ENCODE data around the gene MLXIP. TPM values are rescaled to one million over a fixed set of nuclear protein-coding genes. Genes with fewer than 3 reads are reported as not detected.

MLXIP gene
- polyA plus RNA-seq, 1 donor from 2014 or later = 9.2 TPM

- no peaks in the 10 kb centered on the region for H3K9me3 ChIP-seq (ENCODE audit: low read length)
- no peak overlapping the region for H2AFZ ChIP-seq (ENCODE audit: low read depth, low read length)
- TF ChIP-seq EP300 (conservative IDR thresholded peaks at IDR 0.05; ENCODE audit: poor library complexity, severe bottlenecking) (no peak), POLR2AphosphoS5 (IDR thresholded peaks at IDR 0.05) (no peak), MXI1 (conservative IDR thresholded peaks at IDR 0.05; ENCODE audit: poor library complexity, severe bottlenecking) (no peak), EZH2 (IDR thresholded peaks at IDR 0.05; ENCODE audit: borderline replicate concordance, insufficient read depth, low read length, poor library complexity, severe bottlenecking) (no peak), RAD21 (conservative IDR thresholded peaks at IDR 0.05) (no peak), TAF1 (IDR thresholded peaks at IDR 0.05; ENCODE audit: low read depth) (no peak), CTCF (IDR thresholded peaks at IDR 0.05; ENCODE audit: poor library complexity, severe bottlenecking) (no peak), REST (IDR thresholded peaks at IDR 0.05; ENCODE audit: borderline replicate concordance) (no peak), SMC3 (conservative IDR thresholded peaks at IDR 0.05; ENCODE audit: poor library complexity) (no peak)
- no peak overlapping the region for H3K27ac ChIP-seq (ENCODE audit: low read length)
- no peak overlapping the region for H3K9ac ChIP-seq (ENCODE audit: low read length)
- H3K27me3 ChIP-seq (ENCODE audit: insufficient read depth, low read depth, low read length) = no peaks in the 10 kb centered on the region
- H3F3A ChIP-seq (ENCODE audit: insufficient read depth, low read length, poor library complexity, severe bottlenecking) = no peaks in the 10 kb centered on the region
- peaks cover 1% of the 10 kb centered on the region for H4K20me1 ChIP-seq (ENCODE audit: insufficient read depth)
- no peak overlapping the region for H3K4me2 ChIP-seq (ENCODE audit: low read length)
- H3K36me3 ChIP-seq (ENCODE audit: insufficient read depth, low read length) = no peaks in the 10 kb centered on the region
- no peak overlapping the region for H3K4me3 ChIP-seq (ENCODE audit: low read length)
- no peaks in the 10 kb centered on the region for H3K9me2 ChIP-seq (ENCODE audit: insufficient read depth, low read length)
- peaks cover 62% of the 10 kb centered on the region for H3K79me2 ChIP-seq (replicated peaks; ENCODE audit: insufficient read depth, low read length)
Observed at GRCh38 chr12:122028905-122029560, 49.5 kb upstream of the MLXIP start.

DNA sequence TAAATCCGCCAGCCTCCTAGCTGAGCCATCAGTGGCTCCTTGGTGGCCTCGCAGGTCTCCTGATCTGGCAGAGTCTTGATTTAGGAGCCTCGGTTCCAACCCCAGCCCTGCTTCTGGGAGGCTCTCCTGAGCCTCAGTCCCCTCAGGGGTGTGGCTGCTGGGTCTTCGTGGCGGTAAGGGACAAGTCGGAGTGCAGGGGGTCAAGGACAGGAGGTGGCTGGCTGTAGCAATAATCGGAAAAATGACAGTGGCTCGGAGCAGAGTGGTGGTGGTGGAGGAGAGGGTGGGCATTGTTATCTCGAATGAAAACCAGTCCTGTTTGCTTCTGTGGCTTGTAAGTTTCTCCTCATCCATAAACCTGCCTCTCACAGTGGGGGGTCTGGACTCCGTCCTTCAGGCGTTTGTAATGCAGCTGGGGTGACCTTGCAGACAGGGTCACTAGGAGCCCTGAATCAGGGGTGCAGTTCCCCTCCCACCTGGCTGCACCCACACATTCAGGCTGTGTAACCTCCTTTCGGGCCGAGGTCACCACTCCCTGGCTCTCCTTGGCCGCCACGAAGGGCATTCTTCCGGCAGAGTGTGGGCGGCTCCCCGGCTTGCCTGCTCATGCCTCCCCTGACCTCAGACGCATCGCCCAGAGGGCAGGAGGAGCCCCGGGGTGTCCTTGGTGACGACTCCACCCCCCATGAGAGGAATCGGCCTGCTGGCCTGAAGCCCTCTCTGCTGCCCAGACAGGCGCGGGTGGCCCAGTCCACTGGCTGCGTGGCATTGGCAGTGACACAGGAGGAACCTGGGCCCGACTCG lies 48.7 kb upstream of the MLXIP start:
- no peaks in the 10 kb centered on the region for H3K9me2 ChIP-seq (ENCODE audit: insufficient read depth, low read length)
- H3F3A ChIP-seq (ENCODE audit: insufficient read depth, low read length, poor library complexity, severe bottlenecking) = no peaks in the 10 kb centered on the region
- no peaks in the 10 kb centered on the region for H4K20me1 ChIP-seq (ENCODE audit: insufficient read depth)
- H3K36me3 ChIP-seq (ENCODE audit: insufficient read depth, low read length) = no peaks in the 10 kb centered on the region
- H3K27me3 ChIP-seq (ENCODE audit: insufficient read depth, low read depth, low read length) = no peaks in the 10 kb centered on the region
- H3K79me2 ChIP-seq (replicated peaks; ENCODE audit: insufficient read depth, low read length) = peaks cover 54% of the 10 kb centered on the region
- no peak overlapping the region for H3K9ac ChIP-seq (ENCODE audit: low read length)
- H2AFZ ChIP-seq (ENCODE audit: low read depth, low read length) = no peak overlapping the region
- H3K27ac ChIP-seq (ENCODE audit: low read length) = no peak overlapping the region
- TF ChIP-seq RAD21 (conservative IDR thresholded peaks at IDR 0.05) (no peak), CTCF (IDR thresholded peaks at IDR 0.05; ENCODE audit: poor library complexity, severe bottlenecking) (no peak), TAF1 (IDR thresholded peaks at IDR 0.05; ENCODE audit: low read depth) (no peak), POLR2AphosphoS5 (IDR thresholded peaks at IDR 0.05) (no peak), MXI1 (conservative IDR thresholded peaks at IDR 0.05; ENCODE audit: poor library complexity, severe bottlenecking) (no peak), EZH2 (IDR thresholded peaks at IDR 0.05; ENCODE audit: borderline replicate concordance, insufficient read depth, low read length, poor library complexity, severe bottlenecking) (no peak), SMC3 (conservative IDR thresholded peaks at IDR 0.05; ENCODE audit: poor library complexity) (no peak), EP300 (conservative IDR thresholded peaks at IDR 0.05; ENCODE audit: poor library complexity, severe bottlenecking) (no peak), REST (IDR thresholded peaks at IDR 0.05; ENCODE audit: borderline replicate concordance) (no peak)
- no peak overlapping the region for H3K4me3 ChIP-seq (ENCODE audit: low read length)
- no peak overlapping the region for H3K4me2 ChIP-seq (ENCODE audit: low read length)
- no peaks in the 10 kb centered on the region for H3K9me3 ChIP-seq (ENCODE audit: low read length)

Measured in neural cell (in vitro differentiated cells).